Fibroblast of the aortic adventitia (primary cell): ENCODE measurements around the gene CNTN1. TPM values are rescaled to one million over a fixed set of nuclear protein-coding genes. Genes with fewer than 3 reads are reported as not detected.

Experiments used
- DNase-seq: peaks from one replicate; pipeline ENCODE4 v3.0.0-alpha.2; 2010; ENCODE audit warnings: low read depth
- H3K4me3 ChIP-seq: 2 replicates; pipeline ENCODE4 v1.5.1; 2011; ENCODE audit warnings: low read depth, mild to moderate bottlenecking, control low read depth, low read length, moderate library complexity
- CTCF ChIP-seq: IDR thresholded peaks from 2 replicates; pipeline ENCODE4 v1.5.1; 2011; ENCODE audit warnings: mild to moderate bottlenecking, low read length, control low read depth, inconsistent platforms; ENCODE audit not compliant: insufficient read depth
- total RNA-seq: library from RNA; depleted of rRNA; stranded (reverse); fragments of >200 nt; gene quantifications from 2 replicates; pipeline ENCODE4 v1.2.3, GENCODE V29; 2012; ENCODE audit warnings: low replicate concordance

Gene CNTN1
- total RNA-seq, 1 donor, result 0.27 TPM

- no peak overlapping the region for H3K4me3 ChIP-seq
- peak; percentile 44 for DNase-seq
- peak; percentile 55 for TF ChIP-seq CTCF
Observed at GRCh38 chr12:40921563-40922163, 229.4 kb downstream of the CNTN1 start.

DNA sequence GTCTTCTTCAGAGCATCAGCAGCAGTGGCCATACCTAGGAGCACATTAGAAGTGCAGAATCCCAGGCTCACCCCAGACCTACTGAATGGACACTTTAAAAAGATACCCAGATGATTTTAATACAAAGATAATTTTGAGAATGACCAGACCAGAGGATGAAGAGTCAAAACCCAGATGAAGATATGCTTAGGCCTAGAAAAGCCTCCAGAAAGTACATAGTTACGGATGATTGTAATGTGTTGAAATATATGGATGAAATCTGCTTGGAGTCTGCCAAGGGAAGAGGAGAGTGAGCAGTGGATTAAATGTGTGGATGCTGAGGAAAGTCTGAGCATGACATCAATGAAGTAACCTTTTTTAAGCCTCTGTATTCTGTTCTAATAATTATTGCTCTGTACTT lies 245.7 kb downstream of the CNTN1 start:
- TF ChIP-seq CTCF, result no peak
- no peak overlapping the region for H3K4me3 ChIP-seq
- no peak for DNase-seq

DNA sequence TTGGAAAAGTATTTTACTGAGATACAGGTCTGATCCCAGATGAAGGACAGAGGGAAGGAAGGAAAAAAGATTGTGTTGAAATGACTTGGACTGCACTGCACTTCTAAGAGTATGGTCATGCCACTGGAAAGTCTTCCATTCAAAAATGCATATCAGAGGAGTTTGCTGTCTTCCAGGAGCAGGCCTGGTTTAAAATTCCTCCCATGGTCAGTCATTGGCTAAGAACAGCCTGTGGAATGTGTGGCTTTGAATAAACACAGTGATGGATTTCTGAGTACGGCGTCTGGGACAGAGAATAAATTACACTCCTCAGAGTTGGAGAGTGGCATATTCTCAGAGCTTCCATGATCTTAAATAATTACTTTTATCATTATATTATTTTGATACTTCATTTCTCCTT lies 250.1 kb downstream of the CNTN1 start:
- no peak for TF ChIP-seq CTCF
- no peak overlapping the region for H3K4me3 ChIP-seq
- DNase-seq, result peak; percentile 5

DNA sequence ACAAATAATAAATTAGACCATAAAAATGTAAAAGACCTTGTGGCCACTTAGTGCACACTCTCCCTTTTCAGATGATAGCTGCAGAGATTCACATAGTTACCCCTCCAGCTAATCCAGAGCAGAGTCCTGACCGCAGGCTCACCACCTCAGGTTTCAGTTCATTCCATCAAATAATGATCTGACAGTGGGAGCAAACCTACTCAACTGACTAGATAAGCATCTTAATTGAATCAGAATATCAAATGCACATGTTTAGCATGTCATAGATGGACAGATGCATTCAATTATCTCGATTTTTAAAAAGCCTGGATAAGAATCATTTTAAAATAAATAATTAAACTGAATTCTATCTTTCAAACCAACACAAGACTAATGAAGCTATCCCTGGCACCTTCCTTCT lies 253.5 kb downstream of the CNTN1 start:
- TF ChIP-seq CTCF, result no peak
- no peak for DNase-seq
- H3K4me3 ChIP-seq, result no peak overlapping the region

GRCh38 chr12:40946612-40947194 lies 254.5 kb downstream of the CNTN1 start:
- no peak overlapping the region for H3K4me3 ChIP-seq
- peak; percentile 60 for TF ChIP-seq CTCF
- DNase-seq, result peak; percentile 59

DNA sequence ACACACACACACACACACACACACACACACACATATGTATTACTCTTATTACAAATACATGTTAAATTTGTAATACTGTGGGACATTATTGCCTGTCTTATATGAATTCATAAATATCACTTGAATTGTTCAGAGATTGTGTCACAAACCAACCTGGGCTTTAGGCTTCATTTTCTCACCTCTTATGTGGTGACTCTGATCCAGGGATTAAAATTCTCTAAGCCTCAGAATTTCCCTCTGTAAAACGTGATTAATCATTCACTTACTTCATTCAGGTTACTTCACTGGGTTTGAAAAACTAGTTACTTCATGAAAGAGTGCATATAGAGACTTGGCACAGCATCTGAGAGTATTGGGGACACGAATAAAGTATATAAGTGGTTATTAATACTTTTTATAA lies 255.6 kb downstream of the CNTN1 start:
- no peak for TF ChIP-seq CTCF
- DNase-seq, result no peak
- no peak overlapping the region for H3K4me3 ChIP-seq

- no peak overlapping the region for H3K4me3 ChIP-seq
- TF ChIP-seq CTCF, result no peak
- no peak for DNase-seq
Observed at GRCh38 chr12:40953076-40953475, 260.8 kb downstream of the CNTN1 start.
